Smooth muscle cell (in vitro differentiated cells): ENCODE results near the gene IL36B. TPM values are rescaled to one million over a fixed set of nuclear protein-coding genes. Genes with fewer than 3 reads are reported as not detected.

Experiments used
- DNase-seq: peaks from one replicate; lab custom pipeline; 2025; ENCODE audit not compliant: unreplicated experiment; lab: John Stamatoyannopoulos, UW
- H2AFZ ChIP-seq: fragments of 200-600 bp; sonication (generic); 2 replicates; pipeline ENCODE4 v1.6.0; 2016; ENCODE audit warnings: antibody characterized with exemption, low read depth, mild to moderate bottlenecking
- H3F3A ChIP-seq: fragments of 200-600 bp; sonication (generic); 2 replicates; pipeline ENCODE4 v1.6.0; 2017; ENCODE audit warnings: antibody characterized with exemption, low read depth
- H3K27ac ChIP-seq: fragments of 200-600 bp; sonication (generic); 2 replicates; pipeline ENCODE4 v1.5.1; 2016; ENCODE audit warnings: low read depth, mild to moderate bottlenecking
- H3K27me3 ChIP-seq: fragments of 200-600 bp; sonication (generic); 2 replicates; pipeline ENCODE4 v1.6.1; 2016; ENCODE audit warnings: low read depth, mild to moderate bottlenecking
- H3K36me3 ChIP-seq: fragments of 200-600 bp; sonication (generic); 2 replicates; pipeline ENCODE4 v1.5.1; 2016; ENCODE audit warnings: low read depth
- H3K4me1 ChIP-seq: fragments of 200-600 bp; sonication (generic); 2 replicates; pipeline ENCODE4 v1.5.1; 2016; ENCODE audit warnings: low read depth
- H3K4me2 ChIP-seq: fragments of 200-600 bp; sonication (generic); 2 replicates; pipeline ENCODE4 v1.6.0; 2016; ENCODE audit warnings: mild to moderate bottlenecking
- H3K4me3 ChIP-seq: fragments of 200-600 bp; sonication (generic); 2 replicates; pipeline ENCODE4 v1.5.1; 2016; ENCODE audit warnings: mild to moderate bottlenecking
- H3K79me2 ChIP-seq: fragments of 200-600 bp; sonication (generic); 2 replicates; pipeline ENCODE4 v1.6.0; 2016; ENCODE audit warnings: low read depth, mild to moderate bottlenecking
- H3K9ac ChIP-seq: fragments of 200-600 bp; sonication (generic); 2 replicates; pipeline ENCODE4 v1.6.0; 2016; ENCODE audit warnings: low read depth
- H3K9me3 ChIP-seq: fragments of 200-600 bp; sonication (generic); replicated peaks from 2 replicates; pipeline ENCODE4 v1.5.1; 2016; ENCODE audit warnings: low read depth
- H4K20me1 ChIP-seq: fragments of 200-600 bp; sonication (generic); 2 replicates; pipeline ENCODE4 v1.6.0; 2016; ENCODE audit warnings: low read depth
- CTCF ChIP-seq: fragments of 200-600 bp; sonication (generic); IDR thresholded peaks from 2 replicates; pipeline ENCODE4 v1.5.1; 2017; ENCODE audit warnings: borderline replicate concordance, mild to moderate bottlenecking, antibody characterized with exemption; ENCODE audit not compliant: insufficient read depth, poor library complexity, severe bottlenecking
- WGBS: methylation state at CpG from one replicate; pipeline ENCODE4 v1.1.7; 2016; ENCODE audit warnings: low lambda C conversion rate; 5-methylcytosine and 5-hydroxymethylcytosine counted together
- polyA plus RNA-seq: library from polyadenylated mRNA; unstranded; fragments of >200 nt; fragmentation: Nextera tagmentation; extraction: Ambion mirVana; gene quantifications from 2 replicates; pipeline ENCODE4 v1.2.1, GENCODE V29; 2016
- total RNA-seq: library from RNA; depleted of rRNA; stranded (reverse); fragments of >200 nt; gene quantifications from 2 replicates; pipeline ENCODE4 v1.2.3, GENCODE V29; 2014

IL36B gene
- total and polyA plus RNA-seq, 2 experiments from 2014 or later = not detected

DNA sequence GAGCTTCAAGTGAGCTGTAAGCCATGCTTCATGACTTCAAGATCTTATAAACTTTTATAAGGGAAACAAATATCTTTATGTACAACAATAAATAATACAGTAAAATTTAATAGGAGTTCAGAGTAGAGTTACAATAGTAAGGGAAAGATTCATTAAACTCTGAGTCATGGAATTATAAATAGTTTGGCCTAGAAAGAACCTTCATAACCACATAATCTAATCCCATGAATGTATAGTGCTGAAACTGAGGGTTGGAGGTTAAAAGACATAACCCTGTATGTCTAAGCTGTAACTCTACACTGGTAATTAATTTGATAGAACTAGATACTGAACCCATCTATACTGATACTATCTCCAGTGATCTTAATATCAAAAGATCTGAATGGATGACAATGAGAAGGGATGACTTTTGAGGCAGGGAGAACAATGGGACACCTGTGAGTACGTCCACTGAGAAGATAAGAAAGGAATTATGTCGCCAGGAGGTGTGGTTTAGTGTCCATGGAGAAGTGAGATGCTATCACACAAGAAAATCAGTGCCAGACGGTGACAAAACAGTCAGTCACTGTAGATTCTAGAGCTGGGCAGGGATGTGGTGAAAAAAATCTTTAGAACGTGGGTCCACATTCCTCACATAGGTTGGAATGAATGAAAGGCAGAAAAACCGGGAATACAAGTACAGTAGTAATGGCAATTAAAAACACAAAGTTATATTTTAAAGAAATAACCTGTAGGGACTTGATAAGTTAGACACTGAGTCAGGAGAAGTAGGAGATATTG is 16.2 kb upstream of the IL36B start:
- Histone ChIP-seq H3F3A (no peaks in the 10 kb centered on the region), H4K20me1 (no peaks in the 10 kb centered on the region), H3K27me3 (peaks cover 5% of the 10 kb centered on the region), H3K79me2 (no peaks in the 10 kb centered on the region), H3K36me3 (no peaks in the 10 kb centered on the region), H2AFZ (no peak overlapping the region), H3K27ac (no peak overlapping the region), H3K4me2 (no peak overlapping the region), H3K9me3 (no peaks in the 10 kb centered on the region), H3K4me3 (no peak overlapping the region), H3K9ac (no peak overlapping the region), H3K4me1 (no peaks in the 10 kb centered on the region)
- 37% methylated on average over 5 of the region's 5 CpGs for WGBS
- TF ChIP-seq CTCF = no peak
- DNase-seq = no peak

- Histone ChIP-seq H3F3A (no peaks in the 10 kb centered on the region), H3K79me2 (no peaks in the 10 kb centered on the region), H3K4me1 (no peaks in the 10 kb centered on the region), H4K20me1 (no peaks in the 10 kb centered on the region), H3K36me3 (no peaks in the 10 kb centered on the region), H3K4me3 (no peak overlapping the region), H3K9ac (no peak overlapping the region), H3K4me2 (no peak overlapping the region), H3K27ac (no peak overlapping the region), H2AFZ (no peak overlapping the region), H3K27me3 (peaks cover 5% of the 10 kb centered on the region), H3K9me3 (no peaks in the 10 kb centered on the region)
- WGBS = 80% methylated on average over 2 of the region's 2 CpGs
- DNase-seq = no peak
- no peak for TF ChIP-seq CTCF
These were observed 15.6 kb upstream of the IL36B start for GRCh38 chr2:113068249-113068648.

GRCh38 chr2:113067681-113068080 is 15.0 kb upstream of the IL36B start, which contains the start of gene IL1F10:
TSS of gene IL1F10 (plus strand) at chr2:113067970. CDS start at chr2:113072739, 4,769 bp downstream.
- Histone ChIP-seq H3K4me3 (no peak within 1 kb of the TSS), H3K4me2 (no peak within 1 kb of the TSS), H2AFZ (no peak within 1 kb of the TSS), H3K9ac (no peak within 1 kb of the TSS), H3K4me1 (no peaks in the 10 kb centered on the region), H3K27me3 (peaks cover 5% of the 10 kb centered on the region), H3K36me3 (no peaks in the 10 kb centered on the region), H4K20me1 (no peaks in the 10 kb centered on the region), H3K79me2 (no peaks in the 10 kb centered on the region), H3F3A (no peaks in the 10 kb centered on the region), H3K27ac (no peak within 1 kb of the TSS), H3K9me3 (no peaks in the 10 kb centered on the region)
- DNase-seq = no peak
- TF ChIP-seq CTCF = no peak
- 95% methylated on average over 3 of the region's 3 CpGs for WGBS

GRCh38 chr2:113064898-113065297 is 12.2 kb upstream of the IL36B start:
- H3K36me3 ChIP-seq = no peaks in the 10 kb centered on the region
- H3K27me3 ChIP-seq = peaks cover 5% of the 10 kb centered on the region
- no peaks in the 10 kb centered on the region for H3K4me1 ChIP-seq
- no peak overlapping the region for H3K4me3 ChIP-seq
- no peak overlapping the region for H3K9ac ChIP-seq
- DNase-seq = no peak
- no peak overlapping the region for H2AFZ ChIP-seq
- H3F3A ChIP-seq = no peaks in the 10 kb centered on the region
- H3K27ac ChIP-seq = no peak overlapping the region
- 57% methylated on average over 1 of the region's 1 CpG for WGBS
- no peaks in the 10 kb centered on the region for H3K79me2 ChIP-seq
- H3K9me3 ChIP-seq = no peaks in the 10 kb centered on the region
- H4K20me1 ChIP-seq = no peaks in the 10 kb centered on the region
- no peak overlapping the region for H3K4me2 ChIP-seq
- TF ChIP-seq CTCF = no peak
